K562 (cell line): ENCODE results near the gene PARD3. TPM values are rescaled to one million over a fixed set of nuclear protein-coding genes. Genes with fewer than 3 reads are reported as not detected.
A peak's percentile ranks its signal among the peaks of the same experiment; 100 is the strongest.

Experiments used
- ATAC-seq: fragments of 200-7000 bp; cut with Tn5 transposase; 3 replicates; pipeline ENCODE4 v1.9.1; 2020; ENCODE audit warnings: moderate library complexity
- BruUV-seq: library from RNA; stranded (reverse); fragments of 400-500 nt; replicated peaks from 2 replicates; lab custom pipeline; 2021; lab: Mats Ljungman, UMichigan
- CTCF ChIA-PET: fragments of 300-600 bp; formaldehyde crosslinking; extraction: SDS; loops from one replicate; lab custom pipeline; 2021; ENCODE audit warnings: low intra/inter-chr PET ratio; lab: Yijun Ruan, JAX
- POLR2A ChIA-PET: fragments of 300-600, 350-650 bp; sonication (Branson Sonifier 250); formaldehyde crosslinking; extraction: SDS; loops from one replicate; lab custom pipeline; 2021; ENCODE audit warnings: antibody characterized with exemption, inconsistent platforms; lab: Yijun Ruan, JAX
- DNase-seq, 4 experiments: peaks; one replicate each; pipeline versions ENCODE4 v3.0.0 to v3.0.0-alpha.2; 2011 to 2018; ENCODE audit warnings: low spot score in 3 of 4, mixed read lengths in 3 of 4; ENCODE audit errors: extremely low read depth in 1 of 4
- FAIRE-seq: peaks from 2 replicates; lab custom pipeline; 2011; peaks lifted over from hg19 to GRCh38; lab: Jason Lieb, UNC
- H2AFZ ChIP-seq: 2 replicates; pipeline ENCODE4 v1.6.0; 2011; ENCODE audit warnings: low read depth, low read length, control low read depth, inconsistent platforms
- H3K27ac ChIP-seq: fragments of 200-600 bp; 3 replicates; pipeline ENCODE4 v1.8.0; 2011; ENCODE audit warnings: low read depth, mild to moderate bottlenecking, control low read depth, inconsistent platforms, low read length, moderate library complexity, mixed read lengths; ENCODE audit errors: extremely low read depth
- H3K27me3 ChIP-seq, 2 experiments: fragments of 300-600 bp in 1 of 2; 2 replicates in 1 of 2; 3 replicates in 1 of 2; pipeline versions ENCODE4 v1.6.0 to v1.8.0; 2011; ENCODE audit warnings: inconsistent platforms in 2 of 2, low read length in 2 of 2, mild to moderate bottlenecking in 1 of 2, mixed read lengths in 1 of 2, moderate library complexity in 1 of 2; ENCODE audit not compliant: control insufficient read depth in 2 of 2, insufficient read depth in 2 of 2
- H3K36me3 ChIP-seq: fragments of 300-600 bp; 3 replicates; pipeline ENCODE4 v1.8.0; 2011; ENCODE audit warnings: mild to moderate bottlenecking, low read length, inconsistent platforms; ENCODE audit not compliant: control insufficient read depth, insufficient read depth
- H3K4me1 ChIP-seq, 2 experiments: fragments of 200-600 bp in 1 of 2; replicated peaks in 1 of 2; 2 replicates in 1 of 2; 3 replicates in 1 of 2; pipeline versions ENCODE4 v1.5.1 to v1.8.0; 2011; ENCODE audit warnings: inconsistent platforms in 2 of 2, low read length in 2 of 2, mild to moderate bottlenecking in 1 of 2, mixed read lengths in 1 of 2, moderate library complexity in 1 of 2; ENCODE audit not compliant: control insufficient read depth in 2 of 2, insufficient read depth in 2 of 2
- H3K4me2 ChIP-seq: 2 replicates; pipeline ENCODE4 v1.6.1; 2011; ENCODE audit warnings: low read length, control low read depth, inconsistent platforms, mixed read lengths; ENCODE audit not compliant: insufficient read depth
- H3K4me3 ChIP-seq: fragments of 200-600 bp; sonication (generic), shearing (Covaris generic); 2 replicates; pipeline ENCODE4 v1.5.1; 2016; ENCODE audit warnings: control low read depth, inconsistent platforms
- H3K79me2 ChIP-seq: fragments of 200-600 bp; 3 replicates; pipeline ENCODE4 v1.8.0; 2011; ENCODE audit warnings: low read length, inconsistent platforms; ENCODE audit not compliant: control insufficient read depth, insufficient read depth
- H3K9ac ChIP-seq, 2 experiments: 2 replicates each; pipeline versions ENCODE4 v1.6.0 to v1.6.1; 2011; ENCODE audit warnings: low read depth in 2 of 2, low read length in 2 of 2, control low read depth in 1 of 2, inconsistent platforms in 1 of 2, mild to moderate bottlenecking in 1 of 2, mixed read lengths in 1 of 2; ENCODE audit not compliant: insufficient read depth in 1 of 2
- H3K9me1 ChIP-seq: one replicate; pipeline ENCODE4 v1.6.0; 2011; ENCODE audit warnings: inconsistent platforms, mild to moderate bottlenecking, low read length, moderate library complexity; ENCODE audit not compliant: control insufficient read depth, insufficient read depth
- H3K9me3 ChIP-seq: replicated peaks from 2 replicates; pipeline ENCODE4 v1.5.1; 2011; ENCODE audit warnings: low read depth, low read length, inconsistent platforms; ENCODE audit not compliant: control insufficient read depth, insufficient read depth
- H4K20me1 ChIP-seq: replicated peaks from 2 replicates; pipeline ENCODE4 v1.6.1; 2011; ENCODE audit warnings: low read length, inconsistent platforms, mixed read lengths; ENCODE audit not compliant: control insufficient read depth, insufficient read depth
- ATF6 ChIP-seq: sonication (generic); formaldehyde crosslinking; IDR thresholded peaks from 2 replicates; pipeline ENCODE4 v1.4.0; 2020; ENCODE audit warnings: mild to moderate bottlenecking, missing genetic modification reagents
- CHCHD3 ChIP-seq: fragments of 250-450 bp; sonication (Bioruptor Pico); IDR thresholded peaks from 2 replicates; pipeline ENCODE4 v2.1.2; 2022; ENCODE audit warnings: mild to moderate bottlenecking
- ETV1 ChIP-seq: fragments of 450-650 bp; conservative IDR thresholded peaks from 2 replicates; pipeline ENCODE4 v1.6.1; 2016; ENCODE audit warnings: missing genetic modification characterization, control low read depth, low read depth, missing compliant biosample characterization
- GATA2 ChIP-seq: sonication (generic); formaldehyde crosslinking; IDR thresholded peaks from 2 replicates; pipeline ENCODE4 v1.4.0; 2020; ENCODE audit warnings: mild to moderate bottlenecking, missing genetic modification reagents
- GTF2E2 ChIP-seq: fragments of 200-800 bp; sonication (Bioruptor generic); IDR thresholded peaks from 2 replicates; pipeline ENCODE4 v1.6.1; 2016; ENCODE audit warnings: missing genetic modification characterization, missing compliant biosample characterization
- LARP7 ChIP-seq: fragments of 450-650 bp; IDR thresholded peaks from 2 replicates; pipeline ENCODE4 v1.6.1; 2016
- MEIS2 ChIP-seq: fragments of 450-650 bp; IDR thresholded peaks from 2 replicates; pipeline ENCODE4 v1.6.1; 2014; ENCODE audit warnings: mild to moderate bottlenecking; ENCODE audit not compliant: partially characterized antibody
- NCOR1 ChIP-seq: fragments of 450-650 bp; IDR thresholded peaks from 2 replicates; pipeline ENCODE4 v1.6.1; 2016; ENCODE audit warnings: mild to moderate bottlenecking, moderate library complexity
- SMARCA4 ChIP-seq: fragments of 450-650 bp; IDR thresholded peaks from 2 replicates; pipeline ENCODE4 v1.6.1; 2016
- TCF3 ChIP-seq: sonication (generic); formaldehyde crosslinking; IDR thresholded peaks from 2 replicates; pipeline ENCODE4 v1.4.0; 2020; ENCODE audit warnings: mild to moderate bottlenecking, missing genetic modification reagents
- YY1 ChIP-seq, 3 experiments: IDR thresholded peaks; 2 replicates each; pipeline ENCODE4 v1.6.1; 2011; ENCODE audit warnings: low read length in 2 of 3, mild to moderate bottlenecking in 2 of 3, moderate library complexity in 2 of 3, borderline replicate concordance in 1 of 3, control low read depth in 1 of 3, low read depth in 1 of 3; ENCODE audit not compliant: insufficient read depth in 3 of 3, insufficient replicate concordance in 2 of 3, control insufficient read depth in 1 of 3, insufficient read length in 1 of 3; ENCODE audit errors: extremely low read depth in 1 of 3
- ZNF133 ChIP-seq: fragments of 250-450 bp; sonication (Bioruptor Pico); IDR thresholded peaks from 2 replicates; pipeline ENCODE4 v1.4.0; 2020; ENCODE audit warnings: mild to moderate bottlenecking
- ZNF561 ChIP-seq: fragments of 450-650 bp; formaldehyde crosslinking; conservative IDR thresholded peaks from 2 replicates; pipeline ENCODE4 v1.4.0; 2020; ENCODE audit warnings: mild to moderate bottlenecking, moderate library complexity
- ZNF696 ChIP-seq: fragments of 250-450 bp; sonication (Bioruptor Pico); conservative IDR thresholded peaks from 2 replicates; pipeline ENCODE4 v1.4.0; 2020; ENCODE audit warnings: mild to moderate bottlenecking, moderate library complexity
- WGBS: fragments of 100-300 bp; shearing (Covaris generic); methylation state at CpG from one replicate; pipeline ENCODE4 v1.1.6; 2016; ENCODE audit warnings: low coverage, mixed read lengths; ENCODE audit not compliant: insufficient coverage; ENCODE audit errors: missing lambda C conversion rate; 5-methylcytosine and 5-hydroxymethylcytosine counted together
- in situ Hi-C: fragments of 300-500 bp; cut with MboI; formaldehyde crosslinking; loops from 4 replicates; pipeline ENCODE4 v1.15.0; 2018; ENCODE audit warnings: inconsistent platforms, mixed read lengths
- intact Hi-C: fragments of 100-400 bp; cut with micrococcal nuclease; formaldehyde crosslinking; loops from 2 replicates; pipeline ENCODE4 v1.14.2; 2022
- polyA plus RNA-seq, 8 experiments: library from polyadenylated mRNA; depleted of rRNA in 4 of 8; stranded (reverse) in 5 of 8; unstranded in 3 of 8; fragments of >200 nt; fragmentation: Nextera tagmentation in 2 of 8; fragmentation: Illumina TruSeq in 1 of 8; extraction: Ambion mirVana in 2 of 8; extraction: Trizol in 1 of 8; gene quantifications; 2 replicates each; pipeline versions ENCODE4 v1.2.1 to v1.2.3, GENCODE V29; 2011 to 2014; ENCODE audit warnings: inconsistent platforms in 1 of 8, missing spikeins in 1 of 8
- total RNA-seq, 7 experiments: library from RNA; depleted of rRNA in 6 of 7; stranded (reverse); fragments of >200 nt in 6 of 7; fragmentation: Illumina TruSeq in 2 of 7; extraction: Trizol in 2 of 7; gene quantifications; 2 replicates each; pipeline versions ENCODE4 v1.2.1 to v1.2.3, GENCODE V29; 2011 to 2021; ENCODE audit warnings: low replicate concordance in 1 of 7

PARD3 gene
- total and polyA plus RNA-seq, 9 of the 15 experiments (the other 6 are each of a cell fraction or from before 2014, with no cell fraction given): 2.7 to 11.7 (median 7.7) TPM

GRCh38 chr10:34254596-34254995 is 560.5 kb downstream of the PARD3 start:
- no peaks in the 10 kb centered on the region for H3K9me3 ChIP-seq
- H3K4me1 ChIP-seq: no peaks in the 10 kb centered on the region
- BruUV-seq: no TSS peak
- ChIA-PET POLR2A (interaction anchor here (0.6 kb wide), 1 partner anchor 703 kb away, joined by 3 read pairs; no protein-coding TSS in a partner anchor), CTCF (no interaction called here)
- intact Hi-C loops: no loop called here
- no peak overlapping the region for H2AFZ ChIP-seq
- no peak overlapping the region for H3K4me3 ChIP-seq
- no peaks in the 10 kb centered on the region for H3K9me1 ChIP-seq
- H3K9ac ChIP-seq: no peak overlapping the region
- no peaks in the 10 kb centered on the region for H3K27me3 ChIP-seq
- FAIRE-seq: no peak
- no peaks in the 10 kb centered on the region for H3K79me2 ChIP-seq
- TF ChIP-seq YY1 (IDR thresholded peaks at IDR 0.05; ENCODE audit: borderline replicate concordance in 1 of 3, control insufficient read depth in 1 of 3, extremely low read depth in 1 of 3, insufficient read depth in 3 of 3, insufficient read length in 1 of 3, insufficient replicate concordance in 2 of 3, low read depth in 1 of 3, low read length in 2 of 3) (no peak), TCF3 (CRISPR knock-in tag) (peak; percentile 33), MEIS2 (peak; percentile 34)
- TF ChIP-seq, all 486 proteins: peak for 2
- Histone ChIP-seq H4K20me1 (no peaks in the 10 kb centered on the region), H3K27ac (no peak overlapping the region), H3K36me3 (no peaks in the 10 kb centered on the region), H3K4me2 (no peak overlapping the region)
- in situ Hi-C loops: no loop called here
- ATAC-seq: no peak
- no peak for DNase-seq

- no peaks in the 10 kb centered on the region for H3K79me2 ChIP-seq
- no peak for FAIRE-seq
- TF ChIP-seq SMARCA4: no peak
- TF ChIP-seq NCOR1: no peak
- TF ChIP-seq ETV1: no peak
- TF ChIP-seq ATF6 (CRISPR knock-in tag): no peak
- no peak for TF ChIP-seq ZNF696
- TF ChIP-seq GATA2: no peak
- no peak for TF ChIP-seq CHCHD3
- TF ChIP-seq ZNF133 (CRISPR knock-in tag): no peak
- TF ChIP-seq ZNF561 (CRISPR knock-in tag): no peak
- no peak for TF ChIP-seq LARP7
- no peak for TF ChIP-seq GTF2E2
- H3K36me3 ChIP-seq: no peaks in the 10 kb centered on the region
- in situ Hi-C loops: no loop called here
- BruUV-seq: no TSS peak
- H3K9me3 ChIP-seq: no peaks in the 10 kb centered on the region
- no peak overlapping the region for H2AFZ ChIP-seq
- no peaks in the 10 kb centered on the region for H3K27me3 ChIP-seq
- ATAC-seq: no peak
- no peaks in the 10 kb centered on the region for H3K9me1 ChIP-seq
- H3K9ac ChIP-seq: no peak overlapping the region
- ChIA-PET CTCF (no interaction called here), POLR2A (no interaction called here)
- 0% methylated on average over 7 of the region's 7 CpGs for WGBS
- no peak overlapping the region for H3K4me3 ChIP-seq
- no peaks in the 10 kb centered on the region for H4K20me1 ChIP-seq
- H3K27ac ChIP-seq: no peak overlapping the region
- no peak for DNase-seq
- no peaks in the 10 kb centered on the region for H3K4me1 ChIP-seq
- no peak overlapping the region for H3K4me2 ChIP-seq
- intact Hi-C loops: no loop called here
Measured at GRCh38 chr10:34252111-34252510, 563.0 kb downstream of the PARD3 start.
